C4-2B (cell line): ENCODE measurements around the gene LRRIQ4.

ENCODE experiments used
- CTCF ChIP-seq: fragments of 450-650 bp; conservative IDR thresholded peaks from 2 replicates; pipeline ENCODE4 v1.5.1; 2017; ENCODE audit warnings: mild to moderate bottlenecking
- ZFX ChIP-seq: fragments of 450-650 bp; IDR thresholded peaks from 2 replicates; pipeline ENCODE4 v1.6.1; 2017

GRCh38 chr3:169846458-169847193 lies 34.0 kb downstream of the LRRIQ4 start:
- TF ChIP-seq CTCF (no peak), ZFX (no peak)
